ENCODE results near the gene MICU1. TPM values are rescaled to one million over a fixed set of nuclear protein-coding genes. Genes with fewer than 3 reads are reported as not detected.

Gene MICU1
- total and polyA plus RNA-seq, 2 donors from 2014 or later: 46.3 to 89.9 TPM

DNA sequence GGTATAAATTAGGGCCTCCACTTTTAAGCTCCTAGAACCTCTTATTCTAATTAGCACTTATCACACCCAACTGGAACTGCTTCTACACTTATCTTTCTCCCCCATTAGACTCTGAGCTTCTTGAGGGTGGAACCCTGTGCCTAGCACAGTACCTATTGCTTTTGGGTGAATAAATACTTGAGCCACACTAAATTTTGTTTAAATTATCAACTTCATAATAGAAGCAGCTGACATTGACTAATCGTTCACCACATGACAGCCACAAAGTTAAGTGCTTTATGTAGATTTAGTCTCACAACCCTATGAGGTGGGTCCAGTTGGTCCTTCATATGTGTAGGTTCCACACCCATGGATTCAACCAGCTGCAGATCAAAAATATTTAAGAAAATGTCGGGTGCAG is 235.1 kb downstream of the MICU1 start:
- DNase-seq (no peak), FAIRE-seq (no peak)
- intact Hi-C loops (cut with DNase I): no loop called here
- Histone ChIP-seq H3K9me3 (ENCODE audit: control insufficient read depth in 2 of 3, insufficient read depth in 1 of 3, low read length in 3 of 3) (no peaks in the 10 kb centered on the region), H3K27ac (ENCODE audit: low read depth in 2 of 2, low read length in 2 of 2) (no peak overlapping the region), H3K4me1 (ENCODE audit: control insufficient read depth in 2 of 3, insufficient read depth in 2 of 3, low read depth in 1 of 3, low read length in 3 of 3) (no peaks in the 10 kb centered on the region), H3K4me3 (ENCODE audit: low read length in 3 of 3) (no peak overlapping the region), H3K9ac (ENCODE audit: low read length in 3 of 3) (no peak overlapping the region), H3K27me3 (ENCODE audit: control insufficient read depth, insufficient read depth, low read length) (no peaks in the 10 kb centered on the region), H3K36me3 (ENCODE audit: control insufficient read depth in 2 of 3, insufficient read depth in 3 of 3, low read length in 3 of 3) (peaks cover 0 to 4% (median 3%) of the 10 kb centered on the region in 3 donors)
- TF ChIP-seq, protein P1, sequence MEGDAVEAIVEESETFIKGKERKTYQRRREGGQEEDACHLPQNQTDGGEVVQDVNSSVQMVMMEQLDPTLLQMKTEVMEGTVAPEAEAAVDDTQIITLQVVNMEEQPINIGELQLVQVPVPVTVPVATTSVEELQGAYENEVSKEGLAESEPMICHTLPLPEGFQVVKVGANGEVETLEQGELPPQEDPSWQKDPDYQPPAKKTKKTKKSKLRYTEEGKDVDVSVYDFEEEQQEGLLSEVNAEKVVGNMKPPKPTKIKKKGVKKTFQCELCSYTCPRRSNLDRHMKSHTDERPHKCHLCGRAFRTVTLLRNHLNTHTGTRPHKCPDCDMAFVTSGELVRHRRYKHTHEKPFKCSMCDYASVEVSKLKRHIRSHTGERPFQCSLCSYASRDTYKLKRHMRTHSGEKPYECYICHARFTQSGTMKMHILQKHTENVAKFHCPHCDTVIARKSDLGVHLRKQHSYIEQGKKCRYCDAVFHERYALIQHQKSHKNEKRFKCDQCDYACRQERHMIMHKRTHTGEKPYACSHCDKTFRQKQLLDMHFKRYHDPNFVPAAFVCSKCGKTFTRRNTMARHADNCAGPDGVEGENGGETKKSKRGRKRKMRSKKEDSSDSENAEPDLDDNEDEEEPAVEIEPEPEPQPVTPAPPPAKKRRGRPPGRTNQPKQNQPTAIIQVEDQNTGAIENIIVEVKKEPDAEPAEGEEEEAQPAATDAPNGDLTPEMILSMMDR (IDR thresholded peaks at IDR 0.05; ENCODE audit: borderline replicate concordance, extremely low read depth, insufficient read depth): no peak

DNA sequence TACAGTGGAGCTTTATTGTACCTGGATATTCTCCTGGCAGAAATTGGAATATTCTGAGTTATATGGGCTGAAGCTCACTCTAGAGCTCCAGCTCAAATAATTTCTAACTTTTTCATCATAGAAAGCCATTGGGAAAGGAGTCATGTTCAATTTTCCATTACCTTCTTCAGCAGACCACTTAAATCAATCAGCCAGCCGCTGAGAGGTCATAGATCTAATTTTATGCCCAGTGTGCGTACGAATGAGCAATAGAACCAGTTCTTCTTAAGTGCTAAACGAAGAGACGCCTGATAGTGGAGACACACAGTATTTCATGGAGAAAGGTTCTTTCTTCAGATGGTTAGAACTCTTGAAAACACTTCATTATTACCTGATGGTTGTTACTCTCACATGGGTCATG is 236.2 kb downstream of the MICU1 start:
- Histone ChIP-seq H3K4me3 (ENCODE audit: low read length in 3 of 3) (no peak overlapping the region), H3K27ac (ENCODE audit: low read depth in 2 of 2, low read length in 2 of 2) (no peak overlapping the region), H3K9me3 (ENCODE audit: control insufficient read depth in 2 of 3, insufficient read depth in 1 of 3, low read length in 3 of 3) (no peaks in the 10 kb centered on the region), H3K4me1 (ENCODE audit: control insufficient read depth in 2 of 3, insufficient read depth in 2 of 3, low read depth in 1 of 3, low read length in 3 of 3) (no peaks in the 10 kb centered on the region), H3K9ac (ENCODE audit: low read length in 3 of 3) (no peak overlapping the region), H3K36me3 (ENCODE audit: control insufficient read depth in 2 of 3, insufficient read depth in 3 of 3, low read length in 3 of 3) (peaks cover 0 to 4% (median 3%) of the 10 kb centered on the region in 3 donors), H3K27me3 (ENCODE audit: control insufficient read depth, insufficient read depth, low read length) (no peaks in the 10 kb centered on the region)
- intact Hi-C loops (cut with DNase I): no loop called here
- FAIRE-seq: no peak
- DNase-seq: no peak
- TF ChIP-seq, protein P1 (IDR thresholded peaks at IDR 0.05; ENCODE audit: borderline replicate concordance, extremely low read depth, insufficient read depth): no peak

DNA sequence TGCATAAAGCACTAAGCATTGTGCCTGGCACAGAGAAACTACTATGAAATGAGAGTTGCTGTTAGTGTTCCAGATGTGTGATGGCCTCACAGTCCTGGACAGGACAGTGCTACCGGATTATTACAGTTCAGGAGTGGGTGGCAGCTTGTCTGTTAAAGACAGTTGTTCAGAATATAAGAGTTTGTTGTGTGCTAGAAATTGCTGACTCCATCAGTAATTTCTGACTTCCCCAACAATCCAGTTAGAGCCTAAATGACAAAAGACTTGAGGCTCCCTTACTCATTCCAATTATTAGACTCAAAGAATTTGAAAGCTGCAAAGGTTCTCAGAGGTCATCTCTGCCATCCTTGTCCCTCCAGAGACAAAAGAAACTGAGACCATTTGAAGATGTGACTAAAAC is 236.9 kb downstream of the MICU1 start:
- Histone ChIP-seq H3K27ac (ENCODE audit: low read depth in 2 of 2, low read length in 2 of 2) (no peak overlapping the region), H3K4me3 (ENCODE audit: low read length in 3 of 3) (no peak overlapping the region), H3K9me3 (ENCODE audit: control insufficient read depth in 2 of 3, insufficient read depth in 1 of 3, low read length in 3 of 3) (no peaks in the 10 kb centered on the region), H3K36me3 (ENCODE audit: control insufficient read depth in 2 of 3, insufficient read depth in 3 of 3, low read length in 3 of 3) (peaks cover 0 to 4% (median 3%) of the 10 kb centered on the region in 3 donors), H3K27me3 (ENCODE audit: control insufficient read depth, insufficient read depth, low read length) (no peaks in the 10 kb centered on the region), H3K9ac (ENCODE audit: low read length in 3 of 3) (no peak overlapping the region), H3K4me1 (ENCODE audit: control insufficient read depth in 2 of 3, insufficient read depth in 2 of 3, low read depth in 1 of 3, low read length in 3 of 3) (no peaks in the 10 kb centered on the region)
- no peak for FAIRE-seq
- TF ChIP-seq, protein P1 (IDR thresholded peaks at IDR 0.05; ENCODE audit: borderline replicate concordance, extremely low read depth, insufficient read depth): no peak
- intact Hi-C loops (cut with DNase I): no loop called here
- no peak for DNase-seq

DNA sequence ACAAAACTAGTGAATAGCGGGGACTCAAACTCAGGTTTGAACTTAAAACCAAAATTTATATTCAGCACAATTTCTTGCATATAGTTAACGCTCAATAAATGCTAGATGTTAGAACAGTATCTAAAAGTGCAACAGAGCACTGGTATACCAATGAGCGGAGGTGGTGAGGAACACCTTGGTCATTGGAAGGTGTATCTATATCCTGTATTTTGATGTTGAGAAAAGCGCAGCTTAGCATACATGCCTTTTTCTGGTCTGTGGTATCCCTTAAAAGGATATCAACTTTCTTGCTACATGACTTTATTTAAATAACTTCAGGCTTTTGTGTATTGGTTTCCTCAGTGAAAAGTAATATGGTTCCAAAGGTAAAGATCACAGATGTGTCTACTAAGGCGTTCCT is 237.8 kb downstream of the MICU1 start:
- intact Hi-C loops (cut with DNase I): no loop called here
- Histone ChIP-seq H3K9me3 (ENCODE audit: control insufficient read depth in 2 of 3, insufficient read depth in 1 of 3, low read length in 3 of 3) (no peaks in the 10 kb centered on the region), H3K27ac (ENCODE audit: low read depth in 2 of 2, low read length in 2 of 2) (no peak overlapping the region), H3K27me3 (ENCODE audit: control insufficient read depth, insufficient read depth, low read length) (no peaks in the 10 kb centered on the region), H3K4me1 (ENCODE audit: control insufficient read depth in 2 of 3, insufficient read depth in 2 of 3, low read depth in 1 of 3, low read length in 3 of 3) (no peaks in the 10 kb centered on the region), H3K4me3 (ENCODE audit: low read length in 3 of 3) (no peak overlapping the region), H3K36me3 (ENCODE audit: control insufficient read depth in 2 of 3, insufficient read depth in 3 of 3, low read length in 3 of 3) (peaks cover 0 to 4% (median 0%) of the 10 kb centered on the region in 3 donors), H3K9ac (ENCODE audit: low read length in 3 of 3) (no peak overlapping the region)
- FAIRE-seq: no peak
- TF ChIP-seq, protein P1 (IDR thresholded peaks at IDR 0.05; ENCODE audit: borderline replicate concordance, extremely low read depth, insufficient read depth): no peak
- DNase-seq: no peak

Measured in kidney (tissue), 14 donors.